Right atrium auricular region (tissue), 2 donors: Measurements from ENCODE around the gene NSUN5. TPM values are rescaled to one million over a fixed set of nuclear protein-coding genes. Genes with fewer than 3 reads are reported as not detected.

Experiments
- DNase-seq: peaks from one replicate; pipeline ENCODE4 v3.0.0-alpha.2; 2019; ENCODE audit warnings: low spot score
- H3K27ac ChIP-seq, 2 donors: fragments of 200-600 bp; sonication (generic); 1 replicate in 1 of 2; 2 replicates in 1 of 2; pipeline ENCODE4 v1.5.1; 2016 to 2019
- H3K27me3 ChIP-seq, 2 donors: fragments of 200-600 bp; sonication (generic); one replicate each; pipeline versions ENCODE4 v1.5.1 to v1.6.0; 2017 to 2019
- H3K36me3 ChIP-seq: fragments of 200-600 bp; sonication (generic); one replicate; pipeline ENCODE4 v1.5.1; 2016
- H3K4me1 ChIP-seq, 2 donors: fragments of 200-600 bp; sonication (generic); one replicate each; pipeline versions ENCODE4 v1.5.1 to v1.6.0; 2017 to 2019
- H3K4me3 ChIP-seq, 2 donors: fragments of 200-600 bp; sonication (generic); 1 replicate in 1 of 2; 2 replicates in 1 of 2; pipeline ENCODE4 v1.5.1; 2017 to 2019; ENCODE audit warnings: mild to moderate bottlenecking in 1 of 2, moderate library complexity in 1 of 2
- H3K9me3 ChIP-seq, 2 donors: fragments of 200-600 bp; sonication (generic); one replicate each; pipeline ENCODE4 v1.5.1; 2019
- total RNA-seq, 2 donors: library from RNA; depleted of rRNA; stranded (reverse); fragments of >200 nt; gene quantifications; one replicate each; pipeline ENCODE4 v1.1.0, GENCODE V29; 2016
- TF ChIP-seq, protein P1 (sequence below), 2 donors: fragments of 200-600 bp; sonication (generic); IDR thresholded peaks; one replicate each; pipeline ENCODE4 v1.5.1; 2019; ENCODE audit warnings: antibody characterized with exemption in 2 of 2

Gene NSUN5
- total RNA-seq = 10 to 100 TPM; 13.0 to 15.8 TPM

GRCh38 chr7:73308665-73309214 lies at the start of gene NSUN5:
TSS of gene NSUN5 (minus strand) at chr7:73308826. CDS start at chr7:73308790, 36 bp downstream.
- TF ChIP-seq, protein P1, sequence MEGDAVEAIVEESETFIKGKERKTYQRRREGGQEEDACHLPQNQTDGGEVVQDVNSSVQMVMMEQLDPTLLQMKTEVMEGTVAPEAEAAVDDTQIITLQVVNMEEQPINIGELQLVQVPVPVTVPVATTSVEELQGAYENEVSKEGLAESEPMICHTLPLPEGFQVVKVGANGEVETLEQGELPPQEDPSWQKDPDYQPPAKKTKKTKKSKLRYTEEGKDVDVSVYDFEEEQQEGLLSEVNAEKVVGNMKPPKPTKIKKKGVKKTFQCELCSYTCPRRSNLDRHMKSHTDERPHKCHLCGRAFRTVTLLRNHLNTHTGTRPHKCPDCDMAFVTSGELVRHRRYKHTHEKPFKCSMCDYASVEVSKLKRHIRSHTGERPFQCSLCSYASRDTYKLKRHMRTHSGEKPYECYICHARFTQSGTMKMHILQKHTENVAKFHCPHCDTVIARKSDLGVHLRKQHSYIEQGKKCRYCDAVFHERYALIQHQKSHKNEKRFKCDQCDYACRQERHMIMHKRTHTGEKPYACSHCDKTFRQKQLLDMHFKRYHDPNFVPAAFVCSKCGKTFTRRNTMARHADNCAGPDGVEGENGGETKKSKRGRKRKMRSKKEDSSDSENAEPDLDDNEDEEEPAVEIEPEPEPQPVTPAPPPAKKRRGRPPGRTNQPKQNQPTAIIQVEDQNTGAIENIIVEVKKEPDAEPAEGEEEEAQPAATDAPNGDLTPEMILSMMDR (IDR thresholded peaks at IDR 0.05) = no peak
- H3K27me3 ChIP-seq = no peaks in the 10 kb centered on the region
- peak; percentile 83 for DNase-seq
- H3K27ac ChIP-seq = peak within 1 kb of the TSS; percentile 59 to 68
- H3K4me1 ChIP-seq = peaks cover 0 to 11% of the 10 kb centered on the region in 2 donors
- no peaks in the 10 kb centered on the region for H3K9me3 ChIP-seq
- H3K4me3 ChIP-seq = peak within 1 kb of the TSS; percentile 81 to 84
- peaks cover 10% of the 10 kb centered on the region for H3K36me3 ChIP-seq

- peaks cover 0 to 13% of the 10 kb centered on the region in 2 donors for H3K4me1 ChIP-seq
- no peaks in the 10 kb centered on the region for H3K27me3 ChIP-seq
- peaks cover 0 to 6% of the 10 kb centered on the region in 2 donors for H3K9me3 ChIP-seq
- no peaks in the 10 kb centered on the region for H3K36me3 ChIP-seq
- TF ChIP-seq, protein P1 (IDR thresholded peaks at IDR 0.05) = no peak
- no peak overlapping the region for H3K4me3 ChIP-seq
- DNase-seq = no peak
- no peak overlapping the region for H3K27ac ChIP-seq
Measured at GRCh38 chr7:73356159-73356558, 47.5 kb upstream of the NSUN5 start.

- H3K27me3 ChIP-seq = no peaks in the 10 kb centered on the region
Measured at GRCh38 chr7:73354821-73355220, 46.2 kb upstream of the NSUN5 start.

GRCh38 chr7:73354196-73354595 lies 45.6 kb upstream of the NSUN5 start:
- TF ChIP-seq, protein P1 (IDR thresholded peaks at IDR 0.05) = no peak
- no peak for DNase-seq
- Histone ChIP-seq H3K27ac (no peak overlapping the region), H3K9me3 (peaks cover 0 to 6% of the 10 kb centered on the region in 2 donors), H3K4me1 (peaks cover 0 to 13% of the 10 kb centered on the region in 2 donors), H3K4me3 (no peak overlapping the region), H3K27me3 (no peaks in the 10 kb centered on the region), H3K36me3 (no peaks in the 10 kb centered on the region)

More at GRCh38 chr7:73354821-73355220, 46.2 kb upstream of the NSUN5 start:
- H3K27ac ChIP-seq = no peak overlapping the region
- TF ChIP-seq, protein P1 (IDR thresholded peaks at IDR 0.05) = no peak
- no peaks in the 10 kb centered on the region for H3K36me3 ChIP-seq
- no peak for DNase-seq
- H3K4me3 ChIP-seq = no peak overlapping the region
- peaks cover 0 to 6% of the 10 kb centered on the region in 2 donors for H3K9me3 ChIP-seq
- peaks cover 0 to 13% of the 10 kb centered on the region in 2 donors for H3K4me1 ChIP-seq

DNA sequence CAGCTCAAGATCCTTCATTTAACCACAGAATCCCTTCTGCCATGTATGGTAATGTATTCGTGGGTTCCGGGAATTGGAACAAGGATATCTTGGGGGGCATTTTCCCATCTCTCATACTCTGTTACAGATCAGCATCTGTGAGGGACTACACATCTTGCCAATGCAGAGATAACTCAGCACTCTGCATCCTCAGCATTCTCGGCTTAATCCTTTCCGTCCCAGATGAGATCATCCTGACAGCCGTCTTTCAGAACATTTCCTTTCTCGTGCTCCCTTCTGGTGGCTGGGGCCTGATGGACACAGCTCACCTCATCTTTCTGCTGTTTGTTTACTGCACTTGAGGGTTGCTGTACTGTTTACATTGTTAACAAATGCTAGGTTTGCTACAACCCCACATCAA lies 44.6 kb upstream of the NSUN5 start:
- no peaks in the 10 kb centered on the region for H3K36me3 ChIP-seq
- TF ChIP-seq, protein P1 (IDR thresholded peaks at IDR 0.05) = no peak

GRCh38 chr7:73352784-73353183 lies 44.2 kb upstream of the NSUN5 start:
- TF ChIP-seq, protein P1 (IDR thresholded peaks at IDR 0.05) = no peak
- H3K4me1 ChIP-seq = peaks cover 0 to 2% of the 10 kb centered on the region in 2 donors
- no peaks in the 10 kb centered on the region for H3K27me3 ChIP-seq
- H3K36me3 ChIP-seq = no peaks in the 10 kb centered on the region
- H3K9me3 ChIP-seq = peaks cover 0 to 6% of the 10 kb centered on the region in 2 donors
- H3K27ac ChIP-seq = no peak overlapping the region
- H3K4me3 ChIP-seq = no peak overlapping the region
- DNase-seq = no peak

More for the DNA sequence above, 44.6 kb upstream of the NSUN5 start:
- no peak overlapping the region for H3K4me3 ChIP-seq
- DNase-seq = no peak
- no peak overlapping the region for H3K27ac ChIP-seq
- peaks cover 0 to 6% of the 10 kb centered on the region in 2 donors for H3K4me1 ChIP-seq
- H3K27me3 ChIP-seq = no peaks in the 10 kb centered on the region
- peaks cover 0 to 6% of the 10 kb centered on the region in 2 donors for H3K9me3 ChIP-seq
